ENCODE measurements around the gene FAXDC2. TPM values are rescaled to one million over a fixed set of nuclear protein-coding genes. Genes with fewer than 3 reads are reported as not detected.

Gene FAXDC2
- total and polyA plus RNA-seq, 9 of the 15 experiments (the other 6 are each of a cell fraction or from before 2014, with no cell fraction given): 2.4 to 30.0 (median 9.9) TPM

- TF ChIP-seq ZBTB17 (CRISPR knock-in tag; IDR thresholded peaks at IDR 0.05) (peak; percentile 62), MCM7 (IDR thresholded peaks at IDR 0.05) (no peak), CHCHD3 (CRISPR knock-in tag; IDR thresholded peaks at IDR 0.05) (no peak), E2F1 (CRISPR knock-in tag; IDR thresholded peaks at IDR 0.05) (peak; percentile 83), KLF13 (tag; IDR thresholded peaks at IDR 0.05; ENCODE audit: borderline replicate concordance, low read depth) (no peak), RBFOX2 (IDR thresholded peaks at IDR 0.05; ENCODE audit: low read depth, low read length) (peak; percentile 92), EP300 (IDR thresholded peaks at IDR 0.05; ENCODE audit: low read length) (0 out of 2 replicates have a peak, but pooled peaks have one; percentile 11), SRF (CRISPR knock-in tag; IDR thresholded peaks at IDR 0.05) (0 out of 4 replicates have a peak, but pooled peaks of 1 of the 2 experiments have one; percentile 38), ZNF766 (CRISPR knock-in tag; conservative IDR thresholded peaks at IDR 0.05) (peak; percentile 61; the same call in 1 of the 2 replicates), NR2C1 (IDR thresholded peaks at IDR 0.05) (peak; percentile 93), NR2C1 (tag; IDR thresholded peaks at IDR 0.05) (peak; percentile 95), MNT (conservative IDR thresholded peaks at IDR 0.05) (peak; percentile 81 to 84), HBP1 (CRISPR knock-in tag; IDR thresholded peaks at IDR 0.05) (0 out of 2 replicates have a peak, but pooled peaks have one; percentile 47), ZNF639 (CRISPR knock-in tag; conservative IDR thresholded peaks at IDR 0.05 in 1 of 2, IDR thresholded peaks at IDR 0.05 in 1 of 2) (peak in 1 of 2 experiments; percentile 96; a peak in 2 of 4 replicates), ZNF75A (CRISPR knock-in tag; IDR thresholded peaks at IDR 0.05) (no peak), ELK3 (CRISPR knock-in tag; IDR thresholded peaks at IDR 0.05) (no peak), NBN (IDR thresholded peaks at IDR 0.05; ENCODE audit: low read depth) (peak; percentile 39; the same call in 1 of the 2 replicates), ZBTB1 (CRISPR knock-in tag; IDR thresholded peaks at IDR 0.05; ENCODE audit: borderline replicate concordance, low read depth) (no peak), SMARCC2 (IDR thresholded peaks at IDR 0.05; ENCODE audit: low read depth) (no peak), ARID1B (IDR thresholded peaks at IDR 0.05) (peak; percentile 44; the same call in 1 of the 2 replicates)
These were observed 8.0 kb upstream of the FAXDC2 start, which contains the start of gene CNOT8 (continued) for GRCh38 chr5:154858297-154858971.

Data from K562 (cell line).